K562 (cell line): Measurements from ENCODE around the gene BANP. TPM values are rescaled to one million over a fixed set of nuclear protein-coding genes. Genes with fewer than 3 reads are reported as not detected.

ENCODE experiments used
- ATF1 ChIP-seq, 2 experiments: fragments of 450-650 bp in 1 of 2; IDR thresholded peaks; 2 replicates each; pipeline ENCODE4 v1.6.1; 2016; ENCODE audit warnings: missing compliant biosample characterization in 1 of 2, missing genetic modification characterization in 1 of 2
- DPF2 ChIP-seq: fragments of 450-650 bp; IDR thresholded peaks from 2 replicates; pipeline ENCODE4 v1.6.1; 2016
- ETV1 ChIP-seq: fragments of 450-650 bp; conservative IDR thresholded peaks from 2 replicates; pipeline ENCODE4 v1.6.1; 2016; ENCODE audit warnings: missing genetic modification characterization, control low read depth, low read depth, missing compliant biosample characterization
- FOXO4 ChIP-seq: fragments of 450-650 bp; formaldehyde crosslinking; IDR thresholded peaks from 2 replicates; pipeline ENCODE4 v1.4.0; 2020; ENCODE audit warnings: mild to moderate bottlenecking, moderate library complexity
- LEF1 ChIP-seq: fragments of 450-650 bp; IDR thresholded peaks from 2 replicates; pipeline ENCODE4 v1.6.1; 2016; ENCODE audit warnings: mild to moderate bottlenecking
- MBD1 ChIP-seq: fragments of 250-450 bp; sonication (Bioruptor Pico); IDR thresholded peaks from 2 replicates; pipeline ENCODE4 v1.8.0; 2022; ENCODE audit warnings: inconsistent platforms
- NCOA1 ChIP-seq: fragments of 450-650 bp; IDR thresholded peaks from 2 replicates; pipeline ENCODE4 v1.6.1; 2016; ENCODE audit warnings: low read depth
- PRDM10 ChIP-seq: fragments of 450-650 bp; IDR thresholded peaks from 2 replicates; pipeline ENCODE4 v1.6.1; 2018; ENCODE audit not compliant: partially characterized antibody
- RAD21 ChIP-seq, 2 experiments: fragments of 250-450 bp in 1 of 2; fragments of 450-650 bp in 1 of 2; sonication (Bioruptor Pico) in 1 of 2; formaldehyde crosslinking in 1 of 2; IDR thresholded peaks in 1 of 2; conservative IDR thresholded peaks in 1 of 2; 2 replicates each; pipeline versions ENCODE4 v1.4.0 to v1.8.0; 2020 to 2022; ENCODE audit warnings: mild to moderate bottlenecking in 2 of 2, moderate library complexity in 1 of 2
- STAT6 ChIP-seq: sonication (generic); formaldehyde crosslinking; IDR thresholded peaks from 2 replicates; pipeline ENCODE4 v1.8.1; 2023; ENCODE audit warnings: mild to moderate bottlenecking, missing genetic modification reagents
- TEAD4 ChIP-seq, 2 experiments: sonication (generic) in 1 of 2; formaldehyde crosslinking in 1 of 2; IDR thresholded peaks; 2 replicates each; pipeline versions ENCODE4 v1.6.1 to v1.8.0; 2012 to 2022; ENCODE audit warnings: borderline replicate concordance in 1 of 2, inconsistent platforms in 1 of 2, low read length in 1 of 2, mild to moderate bottlenecking in 1 of 2, missing genetic modification reagents in 1 of 2
- TFAP4 ChIP-seq: sonication (generic); formaldehyde crosslinking; IDR thresholded peaks from 2 replicates; pipeline ENCODE4 v1.8.0; 2022; ENCODE audit warnings: missing genetic modification reagents, mild to moderate bottlenecking, moderate library complexity, borderline replicate concordance
- ZNF232 ChIP-seq: sonication (generic); formaldehyde crosslinking; IDR thresholded peaks from 2 replicates; pipeline ENCODE4 v1.8.0; 2022; ENCODE audit warnings: mild to moderate bottlenecking, missing genetic modification reagents
- polyA plus RNA-seq, 8 experiments: library from polyadenylated mRNA; depleted of rRNA in 4 of 8; stranded (reverse) in 5 of 8; unstranded in 3 of 8; fragments of >200 nt; fragmentation: Nextera tagmentation in 2 of 8; fragmentation: Illumina TruSeq in 1 of 8; extraction: Ambion mirVana in 2 of 8; extraction: Trizol in 1 of 8; gene quantifications; 2 replicates each; pipeline versions ENCODE4 v1.2.1 to v1.2.3, GENCODE V29; 2011 to 2014; ENCODE audit warnings: inconsistent platforms in 1 of 8, missing spikeins in 1 of 8
- total RNA-seq, 7 experiments: library from RNA; depleted of rRNA in 6 of 7; stranded (reverse); fragments of >200 nt in 6 of 7; fragmentation: Illumina TruSeq in 2 of 7; extraction: Trizol in 2 of 7; gene quantifications; 2 replicates each; pipeline versions ENCODE4 v1.2.1 to v1.2.3, GENCODE V29; 2011 to 2021; ENCODE audit warnings: low replicate concordance in 1 of 7

Gene BANP
- total and polyA plus RNA-seq, 9 of the 15 experiments (the other 6 are each of a cell fraction or from before 2014, with no cell fraction given): 4.6 to 22.1 (median 15.6) TPM

GRCh38 chr16:87956365-87957231 is 5.4 kb downstream of the BANP start (continued):
- TF ChIP-seq TFAP4 (CRISPR knock-in tag) (peak; percentile 43; the same call in 1 of the 2 replicates), FOXO4 (no peak), LEF1 (peak; percentile 71; the same call in 1 of the 2 replicates), STAT6 (no peak), ZNF232 (CRISPR knock-in tag) (no peak), PRDM10 (peak; percentile 52), MBD1 (peak; percentile 81), DPF2 (peak; percentile 52), RAD21 (CRISPR knock-in tag; conservative IDR thresholded peaks at IDR 0.05 in 1 of 2, IDR thresholded peaks at IDR 0.05 in 1 of 2) (peak in 1 of 2 experiments; percentile 56; a peak in 2 of 4 replicates), NCOA1 (peak; percentile 81), ATF1 (CRISPR knock-in tag; IDR thresholded peaks at IDR 0.05) (no peak), ATF1 (tag; IDR thresholded peaks at IDR 0.05) (peak; percentile 87), ETV1 (tag) (peak; percentile 75), TEAD4 (IDR thresholded peaks at IDR 0.05; ENCODE audit: low read length) (peak; percentile 28; the same call in 1 of the 2 replicates), TEAD4 (CRISPR knock-in tag; IDR thresholded peaks at IDR 0.05; ENCODE audit: borderline replicate concordance) (no peak)
